Cardiac septum (tissue), 1 donor: ENCODE results near the gene PYROXD2. TPM values are rescaled to one million over a fixed set of nuclear protein-coding genes. Genes with fewer than 3 reads are reported as not detected.
"Not testable (repeated sequence)": the region's sequence is repeated elsewhere in the genome, so short reads cannot be mapped to it uniquely, and the experiment has no call there.

Source experiments
- DNase-seq: peaks from one replicate; pipeline ENCODE4 v3.0.0-alpha.2; 2020; ENCODE audit warnings: low spot score
- intact Hi-C: fragments of 100-400 bp; cut with DNase I; formaldehyde crosslinking; loops from one replicate; pipeline ENCODE4 v1.14.0; 2022
- microRNA-seq: library from miRNA; unstranded; fragments of <30 nt; microRNA quantifications from one replicate; pipeline ENCODE4 v1.2.0, GENCODE V29; 2020
- total RNA-seq: library from RNA; stranded (reverse); fragmentation: NEBNext Ultra II Directional; extraction: Animal tissue kit (Norgen Biotek cat#: 25700); gene quantifications from one replicate; pipeline ENCODE4 v1.2.1, GENCODE V29; 2021
- donor health status: DM: no; HTN: no; CAD: no.

The PYROXD2 gene
- total RNA-seq, 1 donor from 2014 or later: 11.7 TPM

- intact Hi-C loops: no loop called here
- DNase-seq: peak; percentile 80
Observed at GRCh38 chr10:98349508-98349922, 65.5 kb downstream of the PYROXD2 start.

DNA sequence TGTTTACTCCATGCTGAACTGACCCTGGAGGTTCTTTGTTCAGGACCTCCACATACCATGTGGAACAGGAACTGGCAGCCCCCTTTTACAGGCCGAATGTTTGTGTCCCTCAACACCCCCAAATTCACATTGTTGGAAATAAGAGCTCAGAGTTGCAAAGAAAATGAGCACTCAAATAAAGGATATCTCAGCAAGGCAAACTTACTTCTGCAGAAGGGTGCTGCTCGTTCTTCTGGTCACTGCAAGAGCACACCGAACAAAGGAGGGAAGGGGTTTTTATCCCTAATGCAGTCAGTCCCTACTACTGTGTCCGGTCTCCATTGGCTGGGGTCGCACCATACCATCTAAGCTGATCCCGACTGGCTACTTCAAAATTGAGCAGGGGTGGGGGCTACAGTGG lies 68.1 kb downstream of the PYROXD2 start:
- DNase-seq: peak; percentile 38
- intact Hi-C loops: no loop called here

GRCh38 chr10:98344589-98345038 lies 70.4 kb downstream of the PYROXD2 start:
- intact Hi-C loops: no loop called here

GRCh38 chr10:98341701-98342100 lies 73.3 kb downstream of the PYROXD2 start:
- peak; percentile 12 for DNase-seq
- intact Hi-C loops: not testable (repeated sequence)

More at GRCh38 chr10:98344589-98345038, 70.4 kb downstream of the PYROXD2 start:
- peak; percentile 79 for DNase-seq

GRCh38 chr10:98340940-98341310 lies 74.1 kb downstream of the PYROXD2 start:
- intact Hi-C loops: no loop called here

GRCh38 chr10:98340261-98340939 lies 74.6 kb downstream of the PYROXD2 start:
- intact Hi-C loops: no loop called here
- DNase-seq: peak; percentile 15

More at GRCh38 chr10:98340940-98341310, 74.1 kb downstream of the PYROXD2 start:
- DNase-seq: peak; percentile 33

GRCh38 chr10:98339799-98340198 lies 75.2 kb downstream of the PYROXD2 start:
- peak; percentile 31 for DNase-seq
- intact Hi-C loops: no loop called here

- intact Hi-C loops: no loop called here
Observed at GRCh38 chr10:98338896-98339295, 76.1 kb downstream of the PYROXD2 start.

DNA sequence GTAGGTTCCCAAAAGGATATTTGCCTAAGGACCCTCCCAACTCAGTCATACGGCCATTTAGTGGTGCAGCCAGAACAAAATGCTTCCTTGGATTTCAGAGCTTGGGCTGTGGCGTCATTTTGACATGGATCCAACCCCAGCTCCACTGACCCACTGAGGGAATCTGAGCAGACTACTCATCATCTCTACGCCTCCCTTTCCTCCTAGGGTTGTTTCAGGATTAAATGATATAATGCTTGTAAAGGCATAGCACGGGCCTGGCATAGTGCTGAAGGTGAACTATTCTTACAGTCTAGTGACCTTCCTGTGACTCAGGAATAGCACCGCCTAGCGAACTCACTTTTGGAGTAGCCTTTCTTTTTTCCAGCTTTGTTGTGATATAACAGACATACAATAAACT lies 76.7 kb downstream of the PYROXD2 start:
- peak; percentile 27 for DNase-seq
- intact Hi-C loops: no loop called here

More at GRCh38 chr10:98338896-98339295, 76.1 kb downstream of the PYROXD2 start:
- peak; percentile 38 for DNase-seq

DNA sequence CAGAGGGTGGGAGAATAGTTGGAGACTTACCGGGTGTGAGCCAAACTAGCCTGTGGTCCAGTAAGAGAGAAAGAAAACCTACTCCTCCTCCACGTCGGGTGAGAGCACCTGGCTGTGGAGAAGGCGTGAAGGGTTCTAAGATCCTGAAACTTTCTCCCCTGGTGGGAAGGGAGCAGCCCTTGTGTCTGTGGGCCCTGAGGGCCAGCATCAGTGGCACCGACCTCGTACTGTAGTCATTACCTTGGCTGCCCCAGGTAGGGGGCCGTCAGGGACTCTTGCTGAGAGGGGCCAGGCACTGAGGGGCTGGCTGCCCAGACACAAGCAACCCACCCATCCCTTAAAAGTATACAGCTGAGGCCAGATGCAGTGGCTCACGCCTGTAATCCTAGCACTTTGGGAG lies 77.5 kb downstream of the PYROXD2 start:
- intact Hi-C loops: no loop called here
- no peak for DNase-seq

Small RNA genes within 50 kb of the gene (microRNA-seq; reads per million reads assigned to microRNA genes)
- gene MIR1287 (157 reads per million, percentile 62 among the genes with 10 or more reads in this experiment), gene MIR4685 (not detected)

Other genes starting within 250 kb of the PYROXD2 start
- 17.9 TPM for gene LOXL4, start 147.0 kb downstream of the PYROXD2 start, total RNA-seq
- gene HPS1, start 31.8 kb upstream of the PYROXD2 start, total RNA-seq: 34.8 TPM